Spleen (tissue), 7 donors: ENCODE data around the gene GABRA6.
"Not testable (repeated sequence)": the region's sequence is repeated elsewhere in the genome, so short reads cannot be mapped to it uniquely, and the experiment has no call there.

Experiments
- POLR2A ChIP-seq, 3 donors: fragments of 450-650 bp; IDR thresholded peaks; one replicate each; pipeline ENCODE4 v1.5.1; 2017; ENCODE audit warnings: antibody characterized with exemption in 3 of 3, mild to moderate bottlenecking in 1 of 3
- TF ChIP-seq, protein P1 (sequence below), 11 experiments: fragments of 200-600 bp in 7 of 11; fragments of 450-650 bp in 4 of 11; sonication (generic) in 4 of 11; IDR thresholded peaks in 8 of 11; conservative IDR thresholded peaks in 3 of 11; 1 replicate in 7 of 11; 2 replicates in 4 of 11; pipeline versions ENCODE4 v1.4.0 to v1.8.0; 2016 to 2021; ENCODE audit warnings: antibody characterized with exemption in 11 of 11, inconsistent platforms in 4 of 11, mild to moderate bottlenecking in 1 of 11
- donor health status: DM: no; HTN: no; CAD: no; lungs with moderate emphysema.
- donor health status: DM: no; HTN: no; CAD: no.
- donor health status: DM: no; HTN: no; CAD: no.

DNA sequence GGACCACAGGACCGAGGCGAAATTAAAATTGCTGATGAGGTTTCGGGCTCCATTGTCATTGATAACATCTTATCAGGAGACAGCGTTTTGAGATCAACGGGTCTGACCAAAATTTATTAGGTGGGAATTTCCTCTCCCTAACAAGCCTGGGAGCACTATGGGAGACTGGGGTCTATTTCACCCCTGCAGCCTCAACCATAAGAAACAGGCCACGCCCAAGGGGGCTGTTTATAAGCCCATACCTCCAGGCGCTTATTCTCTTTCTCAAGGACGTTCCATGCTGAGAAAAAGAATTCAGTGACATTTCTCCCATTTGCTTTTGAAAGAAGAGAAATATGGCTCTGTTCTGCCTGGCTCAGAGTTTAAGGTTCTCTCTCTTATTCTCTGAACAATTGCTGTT, 33.6 kb upstream of the GABRA6 start:
- TF ChIP-seq, protein P1, sequence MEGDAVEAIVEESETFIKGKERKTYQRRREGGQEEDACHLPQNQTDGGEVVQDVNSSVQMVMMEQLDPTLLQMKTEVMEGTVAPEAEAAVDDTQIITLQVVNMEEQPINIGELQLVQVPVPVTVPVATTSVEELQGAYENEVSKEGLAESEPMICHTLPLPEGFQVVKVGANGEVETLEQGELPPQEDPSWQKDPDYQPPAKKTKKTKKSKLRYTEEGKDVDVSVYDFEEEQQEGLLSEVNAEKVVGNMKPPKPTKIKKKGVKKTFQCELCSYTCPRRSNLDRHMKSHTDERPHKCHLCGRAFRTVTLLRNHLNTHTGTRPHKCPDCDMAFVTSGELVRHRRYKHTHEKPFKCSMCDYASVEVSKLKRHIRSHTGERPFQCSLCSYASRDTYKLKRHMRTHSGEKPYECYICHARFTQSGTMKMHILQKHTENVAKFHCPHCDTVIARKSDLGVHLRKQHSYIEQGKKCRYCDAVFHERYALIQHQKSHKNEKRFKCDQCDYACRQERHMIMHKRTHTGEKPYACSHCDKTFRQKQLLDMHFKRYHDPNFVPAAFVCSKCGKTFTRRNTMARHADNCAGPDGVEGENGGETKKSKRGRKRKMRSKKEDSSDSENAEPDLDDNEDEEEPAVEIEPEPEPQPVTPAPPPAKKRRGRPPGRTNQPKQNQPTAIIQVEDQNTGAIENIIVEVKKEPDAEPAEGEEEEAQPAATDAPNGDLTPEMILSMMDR (IDR thresholded peaks at IDR 0.05 in 8 of 11, conservative IDR thresholded peaks at IDR 0.05 in 3 of 11), result not testable (repeated sequence)
- TF ChIP-seq POLR2A (IDR thresholded peaks at IDR 0.05), result not testable (repeated sequence)
